GM19438 (cell line): ENCODE data around the gene GPR61.

Source experiments
- ATAC-seq: cut with Tn5 transposase; IDR thresholded peaks from one replicate; pipeline ENCODE4 v1.9.1; 2021; ENCODE audit warnings: low read depth; ENCODE audit not compliant: unreplicated experiment

GPR61 gene

DNA sequence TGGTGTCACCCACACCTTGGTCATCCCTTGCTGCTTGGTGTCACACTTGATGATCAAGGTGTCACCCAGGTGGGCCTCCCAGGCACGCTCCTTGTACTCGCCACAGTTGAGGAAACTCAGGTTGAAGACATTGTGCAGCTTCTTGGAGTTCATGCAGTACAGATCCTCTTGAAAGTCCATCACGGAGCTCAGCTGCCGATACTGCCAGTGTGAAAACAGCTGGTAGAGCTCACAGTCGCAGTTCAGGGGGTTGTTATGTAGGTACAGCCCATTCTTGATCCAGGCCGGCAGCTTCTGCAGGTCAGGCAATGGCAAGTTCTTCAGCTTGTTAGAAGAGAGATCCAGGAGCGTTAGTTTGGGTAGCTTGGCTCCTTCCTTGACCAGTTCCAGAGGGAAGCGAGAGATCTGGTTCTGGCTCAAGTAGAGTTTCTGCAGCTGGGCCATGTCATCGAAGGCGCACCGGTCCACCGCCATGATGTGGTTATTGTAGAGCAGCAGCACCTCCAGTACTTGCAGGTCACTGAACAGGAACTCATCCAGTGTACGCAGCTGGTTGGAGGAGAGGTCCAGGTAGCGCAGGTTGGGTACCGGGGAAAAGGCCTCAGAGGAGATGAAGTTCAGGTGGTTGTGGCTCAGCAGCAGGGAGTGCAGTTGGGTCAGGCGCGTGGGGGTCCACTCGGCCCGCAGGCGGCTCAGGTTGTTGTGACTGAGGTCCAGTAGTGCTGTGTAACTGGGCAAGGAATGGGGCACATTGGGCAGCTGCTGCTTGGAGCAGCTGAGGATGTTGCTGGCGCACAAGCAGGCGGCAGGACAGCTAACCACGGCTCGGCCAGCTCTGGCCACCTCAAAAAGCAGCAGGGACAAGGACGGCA, 31.4 kb upstream of the GPR61 start:
- ATAC-seq: no peak

DNA sequence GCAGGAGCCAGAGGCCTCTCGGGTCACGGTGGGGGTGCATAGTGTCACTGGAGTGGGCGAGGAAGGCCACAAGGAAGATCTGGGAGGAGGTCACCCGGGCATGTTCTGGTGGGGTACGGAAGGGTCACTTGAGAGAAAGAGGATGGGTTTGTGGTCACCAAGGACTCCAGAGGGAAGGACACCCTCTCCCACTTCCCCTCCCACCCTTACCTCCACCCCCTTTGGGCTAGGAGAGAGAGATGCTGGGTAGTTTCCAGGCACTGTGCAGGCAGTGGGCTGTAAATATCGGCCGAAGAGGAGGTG, 30.8 kb upstream of the GPR61 start:
- ATAC-seq: no peak

DNA sequence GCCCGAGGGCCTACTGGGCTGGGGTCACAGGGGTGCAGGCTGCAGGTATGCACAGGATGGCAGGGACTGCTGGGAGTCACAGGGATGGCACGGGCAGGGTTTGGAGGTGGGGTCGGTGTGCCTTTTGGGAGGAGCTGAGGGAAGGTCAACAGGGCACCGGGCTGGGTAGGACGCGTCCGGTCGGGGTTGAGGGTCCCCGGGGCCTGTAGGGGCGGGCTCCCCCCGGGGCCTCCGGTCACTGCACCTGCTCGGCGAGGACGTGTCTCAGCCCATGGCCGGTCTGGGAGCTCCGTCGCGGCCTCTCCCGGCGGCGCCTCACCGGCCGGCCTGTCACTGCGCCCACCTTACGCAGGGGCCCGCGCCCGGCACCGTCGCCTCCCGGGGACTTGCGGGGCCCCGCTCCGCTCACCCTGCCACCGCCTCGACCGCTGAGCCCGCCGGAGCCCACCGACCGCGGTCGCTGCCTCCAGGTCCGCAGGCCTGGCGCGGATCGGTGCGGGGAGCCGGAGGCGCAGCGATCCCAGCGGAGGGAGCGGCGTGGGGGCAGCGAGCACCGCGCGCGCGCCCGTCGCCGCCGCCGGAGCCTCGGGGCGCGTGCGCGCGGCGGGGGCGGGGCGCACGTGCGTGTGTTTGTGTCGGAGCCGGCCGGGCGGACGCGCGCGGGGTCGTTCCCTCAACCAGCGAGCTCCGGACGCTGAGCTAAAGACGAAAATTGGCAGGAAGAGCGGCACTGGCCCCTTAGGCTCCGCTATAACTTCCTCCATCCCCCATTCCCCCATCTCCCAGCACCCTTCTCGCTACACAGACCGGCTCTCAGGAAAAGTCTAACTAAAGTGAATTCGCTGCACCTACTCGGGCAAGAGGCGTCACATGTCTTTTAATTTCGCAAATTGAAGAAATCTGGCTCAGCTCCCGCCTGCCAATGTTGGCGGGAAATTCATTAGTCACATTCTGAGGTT, 30.2 kb upstream of the GPR61 start, which contains the start of gene AMIGO1:
Gene AMIGO1, minus strand, starts transcription at position 552 of the 959 bp plus-strand sequence. CDS start 815 bp downstream, outside the sequence.
- peak; percentile 62 for ATAC-seq

DNA sequence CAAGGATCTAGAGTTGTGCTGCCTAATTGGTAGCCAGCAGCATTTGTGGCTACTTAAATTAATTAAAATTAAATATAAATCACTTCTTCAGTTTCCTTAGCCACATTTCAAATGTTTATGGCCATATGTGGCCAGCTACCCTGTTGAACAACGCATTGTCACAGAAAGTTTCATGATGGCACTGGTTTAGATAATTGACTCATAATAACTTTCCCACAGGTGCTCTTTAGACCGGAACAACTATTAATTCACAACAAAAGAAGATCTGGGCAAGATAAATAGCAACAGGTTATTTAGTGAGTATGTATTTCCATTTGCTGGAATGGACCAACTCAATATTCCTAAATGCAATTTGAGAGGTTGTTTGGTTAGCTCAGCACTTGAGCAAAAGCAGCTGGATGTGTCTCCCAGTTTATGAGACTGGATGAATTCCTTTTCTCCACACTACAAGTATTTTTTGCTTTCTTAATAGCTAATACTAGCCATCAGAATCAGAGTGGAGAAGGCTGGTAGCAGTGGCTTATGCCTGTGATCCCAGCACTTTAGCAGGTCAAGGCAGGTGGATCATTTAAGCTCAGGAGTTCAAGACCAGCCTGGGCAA, 26.5 kb upstream of the GPR61 start:
- no peak for ATAC-seq

DNA sequence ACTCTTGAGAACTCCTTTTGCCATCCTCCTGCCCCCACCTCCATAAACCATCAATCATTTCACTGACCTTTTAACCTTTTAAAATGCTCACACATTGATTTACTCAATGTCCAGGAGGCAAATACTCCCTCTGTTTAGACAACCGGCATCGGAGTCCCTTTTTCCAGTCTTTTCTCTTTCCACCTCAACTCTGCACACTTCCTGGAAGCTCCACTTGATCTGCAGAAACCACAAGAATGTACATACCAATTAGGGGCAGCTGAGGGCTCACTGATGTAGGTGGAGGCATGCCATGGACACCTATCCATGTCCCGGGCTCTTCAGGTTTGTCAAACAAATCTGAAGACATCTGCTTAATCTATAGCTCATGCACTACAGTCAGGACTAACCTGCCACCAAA, 24.8 kb upstream of the GPR61 start:
- ATAC-seq: no peak

DNA sequence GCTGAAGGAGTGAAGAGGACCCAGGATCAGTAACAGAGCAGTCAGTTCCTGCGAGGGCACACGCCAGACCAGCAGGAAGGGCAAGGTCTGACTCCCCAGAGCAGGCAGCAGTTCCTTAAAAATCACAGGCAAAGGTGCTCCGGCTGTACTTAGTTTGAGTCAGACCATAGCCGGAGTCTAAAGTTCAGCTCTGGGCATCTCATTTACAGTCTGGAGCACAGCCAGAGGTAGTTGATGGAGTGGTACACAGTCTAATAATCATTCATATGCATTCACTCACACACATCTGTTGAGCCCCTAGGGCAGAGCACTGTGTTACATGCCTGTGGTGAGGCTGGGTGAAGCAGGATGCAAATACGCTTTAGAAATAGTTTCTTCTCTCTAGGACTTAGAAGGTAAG, 22.8 kb upstream of the GPR61 start:
- ATAC-seq: no peak

DNA sequence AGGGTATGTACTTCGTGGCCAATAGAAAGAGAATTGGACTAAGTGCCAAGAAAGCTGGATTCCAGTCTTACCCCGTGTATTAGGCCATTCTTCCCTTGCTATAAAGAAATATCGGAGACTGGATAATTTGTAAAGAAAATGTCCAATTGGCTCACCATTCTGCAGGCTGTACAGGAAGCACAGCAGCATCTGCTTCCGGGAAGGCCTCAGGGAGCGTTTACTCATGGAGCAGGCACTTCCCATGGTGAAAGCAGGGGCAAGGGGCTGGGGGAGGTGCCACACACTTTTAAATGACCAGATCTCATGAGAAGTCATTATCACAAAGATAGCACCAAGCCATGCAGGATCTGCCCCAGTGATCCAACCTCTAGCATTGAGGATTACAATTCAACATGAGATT, 22.3 kb upstream of the GPR61 start:
- ATAC-seq: no peak

DNA sequence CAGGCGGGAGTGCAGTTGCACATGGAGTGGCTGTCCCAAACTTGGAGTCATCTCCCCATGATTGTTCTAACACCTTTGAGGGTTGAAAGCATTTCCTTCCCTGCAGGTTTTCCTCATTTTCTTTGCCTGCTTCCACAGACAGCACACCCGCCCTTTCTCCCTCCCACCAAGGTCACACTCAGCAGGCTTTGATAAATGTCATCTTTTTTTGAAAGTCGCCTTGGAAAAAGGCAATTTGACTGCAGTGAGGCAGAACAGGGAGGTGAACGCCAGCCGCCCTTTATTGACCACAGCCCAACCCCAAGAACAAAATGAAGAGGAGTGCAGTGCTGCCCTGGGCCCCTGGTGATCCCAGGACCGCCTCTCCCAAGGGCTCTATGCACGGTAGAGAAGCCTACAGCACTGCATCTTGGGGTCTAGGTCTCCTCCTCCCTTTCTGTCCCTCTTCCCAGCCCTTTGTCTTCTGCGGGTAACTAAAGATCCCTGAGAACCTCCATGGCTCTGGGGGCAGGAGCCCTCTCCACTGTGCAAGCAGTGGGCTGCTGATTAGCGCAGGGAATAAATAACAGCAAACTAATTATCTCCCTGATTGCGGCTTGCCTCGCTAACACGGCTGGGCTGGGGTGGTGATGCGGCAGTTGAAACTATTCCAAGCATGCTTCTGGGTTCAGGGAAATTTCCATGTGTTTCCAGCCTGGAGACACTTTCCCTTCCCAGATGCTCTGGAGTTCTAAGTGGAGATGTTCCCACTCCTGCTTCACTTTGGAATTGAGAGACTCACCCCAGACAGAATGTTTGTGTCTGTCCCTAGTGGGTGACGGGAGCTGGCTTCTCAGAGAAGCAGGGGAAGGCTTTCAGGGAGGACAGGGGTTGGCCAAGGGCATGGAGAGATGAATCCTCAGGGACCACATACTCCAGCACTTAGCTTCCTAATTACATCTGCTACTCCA, 18.4 kb upstream of the GPR61 start:
- no peak for ATAC-seq

DNA sequence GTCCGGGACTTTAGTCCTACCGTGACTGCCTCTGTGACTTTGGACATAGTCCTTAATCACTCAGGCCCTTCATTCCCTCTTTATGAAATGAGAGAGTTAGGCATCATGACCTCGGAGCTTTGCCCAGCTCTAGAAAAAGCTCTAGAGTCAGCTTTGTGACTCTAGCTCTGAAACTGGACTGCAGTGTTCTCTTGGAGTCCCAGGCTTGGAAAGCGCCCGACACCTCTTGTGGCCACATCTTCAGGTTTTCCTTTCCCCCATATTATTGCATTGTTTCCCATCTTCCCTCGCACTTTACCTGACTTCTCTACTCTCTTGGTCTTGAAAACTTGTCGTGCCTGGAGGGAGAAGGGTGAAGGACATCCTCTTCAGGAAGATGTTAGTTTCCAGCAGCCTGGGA, 17.6 kb upstream of the GPR61 start:
- ATAC-seq: no peak

DNA sequence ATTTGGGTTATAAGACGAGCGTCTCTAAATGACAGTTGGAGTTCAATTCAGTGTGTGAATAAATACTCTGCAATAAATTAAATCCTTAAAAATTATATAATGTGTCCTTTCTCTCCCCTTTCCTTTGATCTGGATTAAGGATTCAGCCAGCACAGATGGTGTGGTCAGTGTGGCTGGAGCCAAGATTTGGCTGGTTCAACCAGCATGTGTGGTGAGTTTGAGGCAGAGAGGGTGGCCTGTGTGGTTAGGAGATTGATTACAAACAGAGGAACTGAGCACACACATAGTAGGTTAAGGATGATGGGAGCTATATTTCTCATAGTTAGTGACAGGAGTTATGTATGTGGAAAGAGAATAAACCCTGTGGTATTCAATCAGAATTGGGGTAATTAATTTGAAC, 16.0 kb upstream of the GPR61 start:
- ATAC-seq: no peak

DNA sequence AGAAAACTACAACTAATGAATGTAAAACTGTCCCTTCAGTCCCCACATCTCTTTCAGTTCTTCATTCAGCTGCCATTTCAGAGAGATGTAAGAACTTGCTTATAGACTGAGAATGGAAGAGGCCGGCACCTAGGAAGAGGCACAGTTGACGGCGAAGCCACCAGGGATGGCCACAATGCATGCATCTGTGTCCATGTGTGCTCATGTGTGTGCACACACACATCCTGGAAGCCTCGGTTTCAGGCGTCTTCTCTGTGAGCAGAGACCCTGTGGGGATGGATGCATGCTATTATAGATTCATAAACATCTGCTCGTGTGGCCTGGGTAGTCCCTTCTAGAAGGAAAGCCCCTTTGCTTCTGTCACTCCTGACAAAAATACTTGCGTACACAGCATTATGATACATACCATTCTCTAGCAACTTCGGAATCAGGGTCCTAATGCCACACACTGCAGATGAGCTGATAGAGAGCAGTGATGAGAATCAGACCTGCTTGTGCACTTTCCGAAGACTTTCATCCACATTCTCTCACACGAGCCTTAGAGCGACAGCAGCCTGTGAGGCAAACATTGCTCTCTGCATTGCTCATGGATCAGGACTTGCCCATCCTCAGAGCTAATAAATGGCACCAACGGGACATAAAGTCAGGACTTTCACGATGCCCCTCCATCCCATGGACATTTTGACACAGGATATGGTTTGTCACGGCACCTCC, 12.4 kb upstream of the GPR61 start:
- no peak for ATAC-seq

DNA sequence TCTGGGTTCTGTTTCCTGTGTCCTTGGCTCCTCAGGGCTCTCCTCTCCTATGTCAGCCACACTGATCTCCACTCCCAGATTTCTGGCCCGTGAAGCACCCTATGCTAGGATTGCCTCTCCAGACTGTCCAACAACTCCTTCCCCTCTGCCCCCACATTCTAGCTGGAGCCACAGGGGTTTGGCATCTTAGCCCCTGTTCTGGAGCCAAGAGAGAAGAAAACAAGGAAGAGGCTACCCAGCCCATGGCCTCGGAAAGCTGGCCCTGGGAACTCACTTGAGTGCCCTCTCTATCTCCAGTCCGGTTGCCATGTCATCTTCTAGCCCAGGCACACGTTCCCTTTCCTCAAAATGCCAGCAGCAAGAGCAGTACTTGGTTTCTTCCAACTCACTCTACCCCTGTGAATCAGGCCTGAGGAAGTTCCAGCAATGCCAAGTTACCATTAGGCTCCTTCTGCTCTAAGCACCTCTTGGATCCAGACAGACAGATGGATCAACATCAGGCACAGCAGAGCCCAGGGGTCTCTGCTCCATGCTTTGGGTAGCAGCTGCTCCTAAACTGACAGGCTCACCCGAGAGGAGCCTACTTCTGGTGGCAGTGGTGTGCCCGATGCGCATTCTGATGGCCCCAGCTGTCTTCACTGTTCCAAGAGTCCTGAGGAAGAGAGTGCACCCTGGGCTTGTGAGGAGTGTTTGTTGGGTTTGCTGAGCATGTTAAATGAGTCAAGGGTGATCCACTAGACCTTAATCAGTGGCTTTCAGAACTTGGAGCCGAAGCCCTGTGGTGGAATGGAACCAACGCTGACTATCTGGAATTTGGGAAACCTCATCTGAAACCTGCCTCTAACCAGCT, 11.6 kb upstream of the GPR61 start:
- ATAC-seq: no peak

DNA sequence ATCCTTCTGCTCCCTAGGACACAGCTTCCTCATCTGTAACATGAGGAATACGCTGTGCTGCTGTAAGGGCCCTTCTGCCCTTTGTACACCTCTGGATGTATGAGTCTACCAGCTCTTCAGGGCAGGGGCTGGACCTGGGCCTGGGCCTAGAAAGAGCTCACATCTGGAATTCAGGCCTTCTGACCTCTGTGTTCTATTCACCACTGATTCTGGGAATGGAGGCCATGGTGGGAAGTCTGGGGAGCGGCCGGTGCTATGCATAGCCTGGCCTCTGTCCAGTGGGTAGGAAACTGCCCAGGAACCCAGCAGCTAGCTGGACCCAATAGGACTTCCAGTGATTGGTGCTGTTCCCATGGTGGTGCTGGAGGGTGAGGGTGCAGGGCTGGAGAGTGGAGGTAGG, 11.0 kb upstream of the GPR61 start:
- no peak for ATAC-seq

DNA sequence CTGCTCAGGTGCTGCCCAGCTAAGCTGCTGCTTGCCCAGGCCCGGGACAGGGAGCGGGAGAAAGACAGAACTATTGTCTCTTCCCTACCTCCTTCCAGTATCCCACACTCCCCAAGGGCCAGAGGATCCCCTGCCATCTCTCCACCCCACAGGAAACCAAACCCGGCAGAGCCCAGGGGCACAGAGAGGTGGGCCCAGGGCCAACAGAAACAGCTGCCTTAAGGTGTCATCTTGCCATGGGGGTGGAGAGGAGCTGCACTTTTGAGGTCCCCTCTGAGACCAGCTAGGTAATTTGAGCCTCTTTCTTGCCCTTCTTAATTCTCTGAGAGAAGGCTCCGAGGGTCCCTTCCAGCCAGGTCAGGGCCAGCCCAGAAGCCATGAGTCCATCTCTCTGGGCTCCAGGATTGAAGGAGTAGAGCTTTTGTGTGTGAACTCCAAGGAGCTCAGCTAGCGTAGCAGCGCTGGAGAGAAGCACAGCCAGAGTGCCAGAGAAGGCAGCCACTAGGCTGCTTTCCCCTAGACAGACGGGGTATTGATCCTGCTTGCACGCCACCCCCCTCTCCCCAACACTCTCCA, 9.7 kb upstream of the GPR61 start:
- no peak for ATAC-seq

DNA sequence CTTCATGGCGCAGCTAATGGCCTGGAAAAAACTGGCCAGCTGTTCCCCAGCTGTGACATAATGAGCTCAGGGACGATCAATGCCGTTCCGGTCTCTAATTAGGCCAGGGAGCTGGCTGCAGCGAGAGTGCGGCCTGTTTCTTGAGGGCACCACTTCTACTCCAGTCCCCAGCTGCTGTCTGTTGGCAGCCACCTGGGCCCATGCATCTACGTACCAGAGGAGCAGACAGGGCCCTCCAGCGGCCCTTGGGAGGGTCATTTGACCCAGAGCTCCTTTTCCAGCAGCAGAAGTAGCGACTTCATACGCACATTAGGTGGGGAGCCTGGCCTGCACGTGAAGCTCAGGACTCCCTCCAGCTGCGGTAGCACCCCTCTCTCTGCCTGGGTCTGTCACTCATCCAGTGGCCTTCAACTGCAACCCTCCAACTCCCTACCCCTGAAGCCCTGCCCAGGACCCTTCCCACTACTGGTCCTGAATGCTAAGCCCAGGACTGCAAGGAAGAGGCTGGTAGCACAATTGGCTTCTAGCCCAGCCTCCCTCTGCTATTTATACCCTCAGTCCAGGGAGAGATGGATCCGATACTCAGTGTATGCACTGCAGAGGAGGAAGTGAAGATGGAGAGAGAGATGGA, 9.1 kb upstream of the GPR61 start:
- ATAC-seq: no peak

DNA sequence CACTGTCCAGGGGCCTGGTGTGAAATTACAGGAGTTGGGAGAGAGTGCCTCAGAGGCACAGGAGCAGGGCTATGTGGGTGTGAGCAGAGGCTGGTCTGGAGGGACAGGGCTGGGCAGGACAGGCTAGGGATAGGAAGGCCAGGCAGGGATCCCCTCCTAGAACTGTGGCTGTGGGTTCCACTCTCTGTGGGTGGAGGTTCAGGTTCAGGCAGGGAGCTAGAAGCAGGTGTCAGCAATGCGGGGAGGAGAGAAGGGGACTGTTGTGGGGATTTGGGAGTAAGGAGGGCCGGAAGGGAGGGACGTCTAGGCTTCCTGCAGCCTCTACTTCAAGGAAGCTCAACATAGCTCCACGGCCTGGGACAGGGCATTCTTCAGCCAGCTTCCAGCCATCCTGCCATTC, 8.3 kb upstream of the GPR61 start:
- ATAC-seq: no peak

DNA sequence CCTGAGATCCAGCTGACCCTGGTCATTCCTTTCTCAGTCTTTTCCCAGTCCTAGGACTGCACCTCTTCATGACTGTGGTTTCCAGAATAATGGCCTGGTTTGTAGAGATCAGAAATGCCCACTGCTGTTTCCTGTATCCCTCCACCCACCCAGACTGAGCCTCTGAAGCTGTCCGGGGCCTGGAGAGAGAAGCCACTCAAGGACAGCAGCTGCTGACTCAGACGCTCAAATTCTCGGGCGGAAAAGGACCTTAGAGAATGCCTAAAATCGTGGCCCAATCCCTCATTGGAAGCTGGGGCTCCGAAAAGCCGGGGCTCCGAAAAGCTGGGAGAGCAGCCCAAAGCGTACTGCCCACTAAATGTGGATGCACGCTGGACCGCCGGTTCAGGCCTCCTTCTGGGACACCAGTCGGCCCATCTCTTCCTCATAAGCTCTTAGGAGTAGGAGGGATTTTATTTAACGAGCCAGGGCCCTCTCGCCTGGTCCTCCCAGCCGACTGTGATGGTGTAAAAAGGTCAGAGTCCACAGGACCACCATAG, 7.8 kb upstream of the GPR61 start:
- no peak for ATAC-seq
